Activated CD8-positive, alpha-beta memory T cell treated with anti-CD3 and anti-CD28 coated beads, Interleukin-2, amount 50 U/mL, for 48 hours (primary cell): Measurements from ENCODE around the gene KIF27.

Source experiments
- DNase-seq: peaks from one replicate; pipeline ENCODE4 v3.0.0-alpha.2; 2020

KIF27 gene

GRCh38 chr9:83800236-83801033 is 120.8 kb downstream of the KIF27 start:
- no peak for DNase-seq

DNA sequence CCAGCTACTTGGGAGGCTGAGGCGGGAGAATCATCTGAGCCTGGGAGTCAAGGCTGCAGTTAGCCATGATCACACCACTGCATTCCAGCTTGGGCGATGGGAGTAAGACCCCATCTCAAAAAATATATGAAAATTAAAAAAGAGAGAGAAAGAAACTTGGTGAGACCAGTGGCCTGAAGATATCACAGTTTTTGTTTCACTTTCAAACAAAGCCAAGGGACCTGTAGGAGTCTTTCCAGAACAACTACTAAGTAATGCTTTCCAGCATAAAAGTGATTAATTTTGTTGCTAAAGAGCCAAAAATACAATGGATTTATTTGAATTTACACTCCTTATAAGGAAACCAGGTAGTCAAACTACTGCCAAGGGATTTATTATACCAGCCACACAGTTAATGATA is 127.2 kb downstream of the KIF27 start:
- no peak for DNase-seq

GRCh38 chr9:83792746-83793145 is 128.5 kb downstream of the KIF27 start:
- DNase-seq, result no peak
